Neural progenitor cell (in vitro differentiated cells): ENCODE measurements around the gene AMPH. TPM values are rescaled to one million over a fixed set of nuclear protein-coding genes. Genes with fewer than 3 reads are reported as not detected.
"Not testable (repeated sequence)": the region's sequence is repeated elsewhere in the genome, so short reads cannot be mapped to it uniquely, and the experiment has no call there.

Experiments
- DNase-seq: peaks from one replicate; pipeline ENCODE4 v3.0.0-alpha.2; 2016; ENCODE audit warnings: low spot score
- H2AFZ ChIP-seq: fragments of 200-600 bp; sonication (generic); replicated peaks from 2 replicates; pipeline ENCODE4 v1.6.1; 2016; ENCODE audit warnings: antibody characterized with exemption
- H3F3A ChIP-seq: fragments of 200-600 bp; sonication (generic); 2 replicates; pipeline ENCODE4 v1.6.1; 2016; ENCODE audit warnings: antibody characterized with exemption, low read depth
- H3K27ac ChIP-seq: fragments of 200-600 bp; sonication (generic); 2 replicates; pipeline ENCODE4 v1.5.1; 2016; ENCODE audit warnings: mild to moderate bottlenecking
- H3K27me3 ChIP-seq: fragments of 200-600 bp; sonication (generic); 2 replicates; pipeline ENCODE4 v1.6.1; 2016; ENCODE audit warnings: mild to moderate bottlenecking, moderate library complexity
- H3K36me3 ChIP-seq: fragments of 200-600 bp; sonication (generic); 2 replicates; pipeline ENCODE4 v1.5.1; 2016
- H3K4me1 ChIP-seq: fragments of 200-600 bp; sonication (generic); 2 replicates; pipeline ENCODE4 v1.6.1; 2016; ENCODE audit warnings: mixed run types
- H3K4me2 ChIP-seq: fragments of 200-600 bp; sonication (generic); 2 replicates; pipeline ENCODE4 v1.6.1; 2016
- H3K4me3 ChIP-seq: fragments of 200-600 bp; sonication (generic); 2 replicates; pipeline ENCODE4 v1.5.1; 2016
- H3K79me2 ChIP-seq: fragments of 200-600 bp; sonication (generic); 2 replicates; pipeline ENCODE4 v1.6.1; 2016; ENCODE audit warnings: low read depth
- H3K9ac ChIP-seq: fragments of 200-600 bp; sonication (generic); 2 replicates; pipeline ENCODE4 v1.6.1; 2016
- H3K9me3 ChIP-seq: fragments of 200-600 bp; sonication (generic); 2 replicates; pipeline ENCODE4 v1.5.1; 2016; ENCODE audit warnings: low read depth
- H4K20me1 ChIP-seq: fragments of 200-600 bp; sonication (generic); 2 replicates; pipeline ENCODE4 v1.6.1; 2016; ENCODE audit warnings: low read depth
- H3K27ac Mint-ChIP-seq: 3 replicates; pipeline ENCODE4 v1.8.0; 2021; ENCODE audit warnings: mixed read lengths
- H3K27me3 Mint-ChIP-seq: 2 replicates; pipeline ENCODE4 v1.8.0; 2022; ENCODE audit warnings: low read depth, mild to moderate bottlenecking, inconsistent platforms, moderate library complexity, mixed read lengths; ENCODE audit not compliant: insufficient read depth
- H3K36me3 Mint-ChIP-seq: 3 replicates; pipeline ENCODE4 v1.8.0; 2021; ENCODE audit warnings: mixed read lengths
- H3K4me1 Mint-ChIP-seq: 3 replicates; pipeline ENCODE4 v1.8.0; 2021; ENCODE audit warnings: mixed read lengths
- H3K4me3 Mint-ChIP-seq: 3 replicates; pipeline ENCODE4 v1.8.0; 2021; ENCODE audit warnings: mild to moderate bottlenecking, moderate library complexity, mixed read lengths
- H3K9me3 Mint-ChIP-seq: 3 replicates; pipeline ENCODE4 v1.8.0; 2020; ENCODE audit warnings: mixed read lengths
- CTCF ChIP-seq: fragments of 200-600 bp; sonication (generic); IDR thresholded peaks from 2 replicates; pipeline ENCODE4 v1.5.1; 2017; ENCODE audit warnings: antibody characterized with exemption, mild to moderate bottlenecking
- total RNA-seq: library from RNA; depleted of rRNA; stranded (reverse); fragments of >200 nt; gene quantifications from 2 replicates; pipeline ENCODE4 v1.2.3, GENCODE V29; 2015; ENCODE audit warnings: low replicate concordance

The AMPH gene
- total RNA-seq, 1 donor from 2014 or later, result 21.2 TPM

- not testable (repeated sequence) for H3K4me2 ChIP-seq, H4K20me1 ChIP-seq, H3K4me3 ChIP-seq, H3F3A ChIP-seq, H3K4me1 ChIP-seq, H3K9ac ChIP-seq, H3K36me3 ChIP-seq, H3K27ac ChIP-seq, H3K4me1 Mint-ChIP-seq, H3K9me3 ChIP-seq, H3K9me3 Mint-ChIP-seq, H3K27ac Mint-ChIP-seq, H3K79me2 ChIP-seq, H3K27me3 ChIP-seq, H3K36me3 Mint-ChIP-seq, H3K27me3 Mint-ChIP-seq, H3K4me3 Mint-ChIP-seq
- peak overlapping the region; percentile 74 for H2AFZ ChIP-seq
- peak; percentile 80 for DNase-seq
- peak; percentile 72 for TF ChIP-seq CTCF
These were observed 285.6 kb downstream of the AMPH start for GRCh38 chr7:38345299-38346172.

DNA sequence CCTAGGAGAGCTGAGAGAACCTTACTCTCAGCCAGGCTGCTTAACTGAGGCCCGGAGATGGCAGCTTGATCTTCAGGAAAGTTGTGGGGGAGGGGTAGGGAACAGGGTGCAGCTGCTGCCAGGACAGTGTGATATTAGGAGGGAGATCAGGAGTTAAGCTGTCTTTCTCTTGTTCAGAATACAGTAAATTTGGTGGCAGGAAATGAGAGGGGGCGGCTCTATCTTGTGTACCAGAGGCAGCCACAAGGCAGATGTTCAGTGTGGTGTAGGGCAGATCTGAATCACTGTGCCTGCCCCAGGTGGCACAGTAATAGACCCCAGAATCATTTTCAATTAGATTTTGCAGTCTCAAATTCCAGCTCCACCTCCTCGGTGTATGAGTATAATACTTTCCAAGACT lies 286.4 kb downstream of the AMPH start:
- H3K27me3 ChIP-seq, H2AFZ ChIP-seq, H3K79me2 ChIP-seq, H3K27ac ChIP-seq, H3K36me3 Mint-ChIP-seq, H3K4me3 Mint-ChIP-seq, H3K27ac Mint-ChIP-seq, H3K4me2 ChIP-seq, H3K36me3 ChIP-seq, H4K20me1 ChIP-seq, H3K9ac ChIP-seq, H3K4me3 ChIP-seq, H3K27me3 Mint-ChIP-seq, H3K4me1 ChIP-seq, H3K9me3 ChIP-seq, H3F3A ChIP-seq, H3K4me1 Mint-ChIP-seq, DNase-seq, H3K9me3 Mint-ChIP-seq: not testable (repeated sequence)

GRCh38 chr7:38342135-38342534 lies 289.0 kb downstream of the AMPH start:
- not testable (repeated sequence) for H3K79me2 ChIP-seq, H2AFZ ChIP-seq, H3K36me3 Mint-ChIP-seq, H3K9me3 Mint-ChIP-seq, H3F3A ChIP-seq, H3K9ac ChIP-seq, H3K4me3 ChIP-seq, DNase-seq, H4K20me1 ChIP-seq, H3K9me3 ChIP-seq, H3K4me3 Mint-ChIP-seq, H3K4me2 ChIP-seq, H3K27ac ChIP-seq, H3K27me3 Mint-ChIP-seq, H3K4me1 Mint-ChIP-seq, H3K27me3 ChIP-seq, H3K36me3 ChIP-seq, H3K27ac Mint-ChIP-seq, H3K4me1 ChIP-seq

GRCh38 chr7:38341172-38341705 lies 289.9 kb downstream of the AMPH start:
- H3K4me1 Mint-ChIP-seq, H3K4me3 Mint-ChIP-seq, H3K36me3 Mint-ChIP-seq, H3K9me3 ChIP-seq, H3K9ac ChIP-seq, H3K36me3 ChIP-seq, H3K4me3 ChIP-seq, H3K27me3 ChIP-seq, H3F3A ChIP-seq, H3K9me3 Mint-ChIP-seq, H3K27ac ChIP-seq, H4K20me1 ChIP-seq, H3K27me3 Mint-ChIP-seq, H3K4me1 ChIP-seq, H3K79me2 ChIP-seq, H3K4me2 ChIP-seq, H3K27ac Mint-ChIP-seq: not testable (repeated sequence)
- peak; percentile 15 for DNase-seq
- peak; percentile 14 for TF ChIP-seq CTCF
- H2AFZ ChIP-seq, result peak overlapping the region; percentile 18
